ENCODE data around the gene NFIB. TPM values are rescaled to one million over a fixed set of nuclear protein-coding genes. Genes with fewer than 3 reads are reported as not detected.
A peak's percentile ranks its signal among the peaks of the same experiment; 100 is the strongest.

Gene NFIB
- total and polyA plus RNA-seq, 2 of the 4 experiments (the other 2 are of a cell fraction) = 1.4 to 2.0 TPM

DNA sequence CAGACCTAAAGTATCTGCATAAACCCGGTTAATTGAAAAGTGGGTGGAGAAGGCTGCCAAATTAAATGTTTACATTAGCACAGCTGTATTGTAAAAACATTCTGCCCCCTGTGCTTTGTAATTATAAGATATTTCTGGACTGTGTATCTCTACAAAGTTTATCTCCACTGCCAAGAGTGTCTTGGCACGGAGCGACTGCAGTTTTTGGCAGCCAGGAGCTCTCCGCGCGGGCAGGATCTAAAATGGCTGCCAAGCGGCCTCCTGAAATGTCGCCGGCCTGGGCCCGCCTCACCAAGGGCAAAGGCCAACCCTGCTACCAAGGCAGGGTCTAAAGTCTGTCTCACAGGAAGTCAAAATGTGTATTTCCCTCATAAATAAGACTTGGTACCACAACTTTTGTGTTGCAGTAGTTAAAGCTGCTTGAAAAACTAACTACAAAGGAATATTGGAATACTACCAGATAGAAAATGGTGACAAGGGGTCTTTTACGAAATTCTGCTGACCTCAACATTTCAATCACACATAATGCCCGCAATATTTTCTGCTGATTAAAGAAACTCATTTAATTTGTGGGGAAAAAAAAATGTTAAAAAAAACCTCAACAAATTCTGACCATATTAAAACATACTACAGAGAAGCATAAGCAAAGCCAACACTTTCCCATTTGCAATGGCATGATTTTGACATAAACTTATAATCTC lies 110.4 kb downstream of the NFIB start:
- Histone ChIP-seq H3K27me3 (ENCODE audit: control insufficient read depth, insufficient read depth, low read length) (no peaks in the 10 kb centered on the region), H3K4me2 (ENCODE audit: low read depth, low read length) (no peak overlapping the region), H3K23ac (ENCODE audit: low read depth, low read length) (no peak overlapping the region), H2BK120ac (ENCODE audit: low read depth, low read length) (no peak overlapping the region), H3K36me3 (ENCODE audit: control insufficient read depth, insufficient read depth, low read length) (no peaks in the 10 kb centered on the region), H3K79me1 (ENCODE audit: low read depth in 1 of 2, low read length in 2 of 2) (no peaks in the 10 kb centered on the region), H3K27ac (ENCODE audit: insufficient read depth, low read length) (no peak overlapping the region), H3K9me1 (ENCODE audit: insufficient read depth, low read length) (0 out of 2 replicates have a peak, but pooled peaks cover 6% of the 10 kb centered on the region), H3K18ac (ENCODE audit: low read depth, low read length) (no peak overlapping the region), H3K56ac (ENCODE audit: extremely low read depth, insufficient read depth, low read length) (no peak overlapping the region), H3K4ac (ENCODE audit: low read depth, low read length) (no peak overlapping the region), H2AFZ (replicated peaks; ENCODE audit: low read length, poor library complexity) (peak overlapping the region; percentile 85), H3K14ac (replicated peaks; ENCODE audit: low read depth, low read length) (no peak overlapping the region), H3K9me3 (ENCODE audit: control insufficient read depth, insufficient read depth, low read length) (no peaks in the 10 kb centered on the region), H3K9ac (ENCODE audit: low read depth, low read length) (no peak overlapping the region), H2BK20ac (ENCODE audit: low read depth, low read length) (no peak overlapping the region), H4K8ac (ENCODE audit: low read depth in 2 of 2, low read length in 2 of 2) (0 out of 4 replicates have a peak overlapping the region, but pooled peaks have one; percentile 30 to 65), H4K20me1 (ENCODE audit: insufficient read depth, low read length) (no peaks in the 10 kb centered on the region), H3K4me1 (ENCODE audit: control insufficient read depth, insufficient read depth, low read length) (no peaks in the 10 kb centered on the region), H4K5ac (ENCODE audit: low read depth, low read length) (no peak overlapping the region), H3K4me3 (ENCODE audit: insufficient read depth, low read depth, low read length) (no peak overlapping the region), H2AK9ac (replicated peaks; ENCODE audit: low read depth, low read length, poor library complexity) (no peak overlapping the region), H4K91ac (ENCODE audit: insufficient read depth, low read depth, low read length) (no peak overlapping the region), H2AK5ac (ENCODE audit: low read depth, low read length) (no peak overlapping the region), H2BK15ac (ENCODE audit: low read depth, low read length) (no peak overlapping the region), H2BK5ac (ENCODE audit: low read depth, low read length, poor library complexity, severe bottlenecking) (no peak overlapping the region)
- WGBS, 2 experiments (ENCODE audit: extremely low coverage in 2 of 2, insufficient read length in 1 of 2) = no CpG with 5 or more reads among the region's 12 CpGs
- ATAC-seq (ENCODE audit: low read depth) (0 out of 2 replicates have a peak, but pooled peaks have one; percentile 36), DNase-seq (no peak)
- ChIA-PET CTCF (interaction anchor here (0.7 kb wide), 1 partner anchor 221 kb away, joined by 3 read pairs; no protein-coding TSS in a partner anchor), POLR2A (ENCODE audit: unreplicated experiment) (no interaction called here)
- intact Hi-C loops (cut with micrococcal nuclease) = no loop called here
- BruUV-seq (replicated peaks) = no TSS peak
- TF ChIP-seq CHD1 (IDR thresholded peaks at IDR 0.05; ENCODE audit: low read depth, low read length) (no peak), MAFK (IDR thresholded peaks at IDR 0.05; ENCODE audit: low read depth, low read length) (peak; percentile 89)
- dilution Hi-C loops (cut with HindIII; ENCODE audit: low sequenced_read_pairs, unreplicated experiment) = no loop called here
- in situ Hi-C loops (cut with MboI; ENCODE audit: low sequenced_read_pairs) = no loop called here
